Panc1 (cell line): Measurements from ENCODE around the gene ADARB2.

ENCODE experiments used
- CTCF ChIP-seq: fragments of 450-650 bp; IDR thresholded peaks from 2 replicates; pipeline ENCODE4 v1.5.1; 2017; ENCODE audit warnings: mild to moderate bottlenecking
- POLR2AphosphoS5 ChIP-seq: IDR thresholded peaks from 2 replicates; pipeline ENCODE4 v1.6.1; 2012; ENCODE audit warnings: mild to moderate bottlenecking, low read depth, low read length, moderate library complexity
- SIN3A ChIP-seq: IDR thresholded peaks from 2 replicates; pipeline ENCODE4 v1.6.1; 2012; ENCODE audit warnings: low read depth, mild to moderate bottlenecking, low read length, moderate library complexity, borderline replicate concordance; ENCODE audit not compliant: insufficient read depth
- TCF7L2 ChIP-seq: IDR thresholded peaks from 2 replicates; pipeline ENCODE4 v1.6.1; 2011; ENCODE audit warnings: mild to moderate bottlenecking, low read depth, low read length, inconsistent platforms
- TF ChIP-seq, protein P1 (sequence below), 2 experiments: IDR thresholded peaks; 2 replicates each; pipeline ENCODE4 v1.6.1; 2011 to 2012; ENCODE audit warnings: low read depth in 2 of 2, control low read depth in 1 of 2, low read length in 1 of 2, mild to moderate bottlenecking in 1 of 2, moderate library complexity in 1 of 2; ENCODE audit not compliant: insufficient read depth in 1 of 2

GRCh38 chr10:1413823-1414222 lies 323.5 kb downstream of the ADARB2 start:
- TF ChIP-seq POLR2AphosphoS5 (no peak), CTCF (no peak), SIN3A (no peak), TCF7L2 (no peak)
- TF ChIP-seq, protein P1, sequence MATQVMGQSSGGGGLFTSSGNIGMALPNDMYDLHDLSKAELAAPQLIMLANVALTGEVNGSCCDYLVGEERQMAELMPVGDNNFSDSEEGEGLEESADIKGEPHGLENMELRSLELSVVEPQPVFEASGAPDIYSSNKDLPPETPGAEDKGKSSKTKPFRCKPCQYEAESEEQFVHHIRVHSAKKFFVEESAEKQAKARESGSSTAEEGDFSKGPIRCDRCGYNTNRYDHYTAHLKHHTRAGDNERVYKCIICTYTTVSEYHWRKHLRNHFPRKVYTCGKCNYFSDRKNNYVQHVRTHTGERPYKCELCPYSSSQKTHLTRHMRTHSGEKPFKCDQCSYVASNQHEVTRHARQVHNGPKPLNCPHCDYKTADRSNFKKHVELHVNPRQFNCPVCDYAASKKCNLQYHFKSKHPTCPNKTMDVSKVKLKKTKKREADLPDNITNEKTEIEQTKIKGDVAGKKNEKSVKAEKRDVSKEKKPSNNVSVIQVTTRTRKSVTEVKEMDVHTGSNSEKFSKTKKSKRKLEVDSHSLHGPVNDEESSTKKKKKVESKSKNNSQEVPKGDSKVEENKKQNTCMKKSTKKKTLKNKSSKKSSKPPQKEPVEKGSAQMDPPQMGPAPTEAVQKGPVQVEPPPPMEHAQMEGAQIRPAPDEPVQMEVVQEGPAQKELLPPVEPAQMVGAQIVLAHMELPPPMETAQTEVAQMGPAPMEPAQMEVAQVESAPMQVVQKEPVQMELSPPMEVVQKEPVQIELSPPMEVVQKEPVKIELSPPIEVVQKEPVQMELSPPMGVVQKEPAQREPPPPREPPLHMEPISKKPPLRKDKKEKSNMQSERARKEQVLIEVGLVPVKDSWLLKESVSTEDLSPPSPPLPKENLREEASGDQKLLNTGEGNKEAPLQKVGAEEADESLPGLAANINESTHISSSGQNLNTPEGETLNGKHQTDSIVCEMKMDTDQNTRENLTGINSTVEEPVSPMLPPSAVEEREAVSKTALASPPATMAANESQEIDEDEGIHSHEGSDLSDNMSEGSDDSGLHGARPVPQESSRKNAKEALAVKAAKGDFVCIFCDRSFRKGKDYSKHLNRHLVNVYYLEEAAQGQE (IDR thresholded peaks at IDR 0.05; ENCODE audit: insufficient read depth in 1 of 2, low read depth in 2 of 2, low read length in 1 of 2) = no peak
